HG02610 (cell line): ENCODE results near the gene MAN1B1.
"Not testable (repeated sequence)": the region's sequence is repeated elsewhere in the genome, so short reads cannot be mapped to it uniquely, and the experiment has no call there.

Experiments used
- ATAC-seq: cut with Tn5 transposase; IDR thresholded peaks from one replicate; pipeline ENCODE4 v1.9.1; 2021; ENCODE audit warnings: mild to moderate bottlenecking, moderate library complexity; ENCODE audit not compliant: unreplicated experiment

The MAN1B1 gene

DNA sequence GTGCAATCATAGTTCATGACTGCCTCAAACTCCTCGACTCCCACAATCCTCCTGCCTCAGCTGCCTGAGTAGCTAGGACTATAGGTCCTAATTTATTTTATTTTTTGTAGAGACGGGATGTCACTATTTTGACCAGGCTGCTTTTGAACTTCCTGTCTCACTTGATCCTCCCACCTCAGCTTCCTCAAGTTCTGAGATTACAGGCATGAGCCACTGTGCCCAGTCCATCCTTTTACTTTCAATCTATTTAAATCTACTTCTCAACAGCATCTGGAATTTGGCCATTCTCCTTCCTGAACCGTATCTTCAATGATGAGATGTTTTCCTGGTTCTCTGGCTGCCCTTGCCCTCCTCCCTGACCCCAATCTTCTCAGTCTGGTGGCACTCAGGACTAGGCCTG, 40.0 kb downstream of the MAN1B1 start:
- no peak for ATAC-seq

DNA sequence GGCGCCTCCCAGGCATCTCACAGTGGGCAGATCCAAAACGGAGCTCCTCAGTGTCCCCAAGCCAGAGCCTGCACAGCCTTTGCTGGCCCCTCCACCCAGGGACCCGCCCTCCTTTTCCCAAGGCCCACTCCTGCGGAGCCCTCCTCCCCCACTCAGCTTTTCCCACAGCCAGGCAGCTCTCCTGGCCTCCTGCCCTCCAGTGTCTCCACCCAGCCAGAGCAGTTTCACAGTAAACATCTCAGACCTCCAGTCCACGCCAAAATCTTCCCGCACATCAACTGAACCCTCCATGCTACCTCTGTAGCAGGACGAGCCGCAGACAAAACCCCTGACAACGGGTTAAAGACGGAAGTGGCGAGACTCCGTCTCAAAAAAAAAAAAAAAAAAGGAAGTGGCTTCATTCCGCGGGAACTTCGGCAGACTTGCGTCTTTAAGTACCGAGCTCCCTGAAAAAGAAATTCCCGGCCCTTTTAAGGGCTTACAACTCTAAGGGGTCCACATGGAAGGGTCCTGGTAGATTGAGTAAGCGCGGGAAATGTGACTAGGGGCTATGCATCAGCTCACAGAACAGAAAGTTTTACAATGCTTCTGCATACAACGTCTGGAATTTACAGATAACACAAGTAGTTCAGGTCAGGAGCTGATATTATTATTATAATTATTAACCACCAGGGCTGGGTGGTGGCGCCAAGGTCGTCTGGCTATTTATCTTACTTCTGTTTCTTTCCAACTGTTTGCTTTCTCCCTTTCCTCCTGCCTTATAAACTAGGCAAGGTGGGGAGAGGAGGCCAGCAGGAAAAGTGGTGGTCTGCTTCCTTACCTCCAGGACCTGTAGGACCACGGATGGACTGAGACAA, 40.7 kb downstream of the MAN1B1 start:
- ATAC-seq, result no peak

DNA sequence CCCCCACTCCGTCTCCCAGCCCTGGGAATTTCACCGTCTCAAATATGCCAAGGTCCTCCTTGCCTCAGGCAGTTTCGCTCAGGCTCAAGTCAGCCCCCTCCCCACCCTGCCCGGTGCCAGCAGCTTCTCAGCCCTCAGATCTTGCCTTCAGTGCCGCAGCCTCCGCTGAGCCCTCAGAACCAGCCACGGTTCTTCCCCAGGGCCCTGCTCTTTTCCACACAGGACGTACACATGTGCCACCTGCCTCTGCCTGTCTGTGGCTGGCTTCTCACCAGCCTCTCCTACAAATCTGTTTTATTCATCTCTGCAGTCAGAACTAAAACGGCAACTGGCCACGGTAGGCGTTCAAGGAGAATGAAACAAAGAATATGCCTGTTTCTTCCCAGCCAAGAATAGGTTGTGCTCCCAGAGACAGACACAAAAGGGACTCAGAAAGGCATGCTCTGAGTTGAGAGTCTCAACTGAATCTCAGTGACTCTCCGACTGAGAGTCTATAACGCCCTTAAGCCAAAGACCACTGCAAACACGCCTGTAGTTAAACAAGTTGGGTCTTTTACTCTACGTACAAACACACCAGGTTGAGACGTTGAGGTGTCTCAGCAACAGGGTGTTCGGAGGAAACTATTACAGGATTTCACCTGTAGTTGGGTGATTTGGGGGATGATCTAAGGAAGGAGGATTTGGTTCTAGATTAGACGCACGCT, 41.5 kb downstream of the MAN1B1 start:
- ATAC-seq, result no peak

DNA sequence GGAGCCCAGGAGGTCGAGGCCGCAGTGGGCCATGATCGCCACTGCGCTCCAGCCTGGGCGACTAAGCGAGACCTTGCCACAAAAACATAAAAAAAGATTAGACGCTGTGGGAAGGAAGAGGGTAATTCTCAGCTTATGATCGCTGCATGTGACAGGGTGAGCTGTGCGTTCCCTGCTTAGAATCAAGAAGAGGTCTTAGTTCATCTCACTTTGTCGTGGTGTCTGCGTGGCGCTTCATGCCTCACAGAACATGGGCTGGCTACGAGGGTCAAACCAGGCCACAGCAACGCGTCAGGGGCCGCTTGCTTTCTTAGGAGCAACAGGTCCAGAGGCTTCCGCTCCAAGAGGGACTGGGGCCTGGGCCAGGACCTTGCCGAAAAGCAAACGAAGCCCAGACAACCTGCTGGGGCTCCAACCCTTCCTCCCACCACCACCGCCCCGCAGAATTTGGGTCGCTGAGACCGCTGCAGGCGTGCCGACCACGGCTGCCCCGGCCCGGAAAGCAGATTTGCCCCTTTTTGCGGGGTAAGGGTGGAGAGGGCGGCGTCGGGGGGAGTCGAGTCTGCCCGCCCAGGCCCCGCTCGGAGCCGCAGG, 42.2 kb downstream of the MAN1B1 start:
- ATAC-seq, result no peak

DNA sequence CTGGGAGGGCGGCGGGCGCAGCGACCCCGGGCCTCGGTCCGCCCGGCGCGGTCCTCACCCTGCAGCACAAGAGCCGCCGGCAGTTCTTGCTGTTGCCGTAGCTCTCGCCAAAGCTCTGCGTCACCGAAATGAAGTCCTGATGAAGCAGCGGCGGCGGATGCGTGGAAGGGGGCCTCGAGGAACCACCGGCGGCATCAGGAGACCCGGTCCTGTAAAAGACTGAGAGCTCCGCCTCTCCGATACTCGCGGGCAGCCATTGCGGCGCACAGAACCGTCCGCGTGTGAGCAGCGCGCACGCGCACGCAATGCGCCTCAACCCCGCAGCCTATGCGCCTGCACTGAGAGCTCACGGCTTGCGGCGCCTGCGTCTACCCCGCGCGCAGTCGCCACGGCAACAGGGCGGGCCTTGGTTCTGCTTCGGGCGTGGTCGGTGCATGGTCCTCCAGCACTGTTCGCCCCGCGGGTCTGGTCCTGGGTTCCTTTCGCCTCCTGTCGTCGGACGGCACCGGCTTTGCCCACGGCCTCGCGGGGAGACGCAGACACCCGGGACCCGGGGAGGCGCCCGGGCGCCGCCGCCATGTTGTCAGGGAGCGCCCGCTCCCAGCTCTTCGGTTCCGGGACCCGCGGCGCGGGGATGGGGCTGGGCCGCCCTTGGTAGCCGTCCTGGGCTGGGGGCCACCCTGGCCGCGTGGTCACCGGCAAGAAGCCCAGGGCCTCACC, 42.8 kb downstream of the MAN1B1 start:
- ATAC-seq, result peak; percentile 77

DNA sequence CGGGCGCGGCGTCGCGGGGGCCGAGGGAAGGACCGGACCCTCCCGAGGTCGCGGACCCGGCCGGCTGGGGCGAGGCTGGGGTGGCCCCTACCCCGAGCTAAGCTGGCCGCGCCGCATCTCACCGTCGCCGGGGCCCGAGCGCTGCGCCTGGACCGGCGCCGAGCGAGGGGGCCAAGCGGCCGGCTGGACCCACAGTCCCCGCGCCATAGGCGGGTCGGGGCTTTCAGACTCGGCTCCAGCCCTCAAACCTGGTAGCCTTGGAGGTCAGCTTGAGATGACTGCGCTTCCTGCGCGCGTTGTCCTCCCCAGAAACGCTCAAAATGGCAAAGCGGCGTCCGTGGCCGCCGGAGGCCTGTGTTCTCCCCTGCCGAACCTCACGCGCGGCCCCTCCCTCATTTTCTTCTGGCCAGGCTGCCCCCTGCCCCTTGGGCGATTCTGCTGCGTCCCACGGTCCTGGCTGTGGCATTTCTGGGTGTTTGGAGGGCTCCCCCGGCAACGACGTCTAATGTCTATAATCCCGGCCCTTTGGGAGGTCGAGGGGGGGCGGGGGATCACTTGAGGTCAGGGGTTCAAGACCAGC, 43.5 kb downstream of the MAN1B1 start:
- no peak for ATAC-seq

DNA sequence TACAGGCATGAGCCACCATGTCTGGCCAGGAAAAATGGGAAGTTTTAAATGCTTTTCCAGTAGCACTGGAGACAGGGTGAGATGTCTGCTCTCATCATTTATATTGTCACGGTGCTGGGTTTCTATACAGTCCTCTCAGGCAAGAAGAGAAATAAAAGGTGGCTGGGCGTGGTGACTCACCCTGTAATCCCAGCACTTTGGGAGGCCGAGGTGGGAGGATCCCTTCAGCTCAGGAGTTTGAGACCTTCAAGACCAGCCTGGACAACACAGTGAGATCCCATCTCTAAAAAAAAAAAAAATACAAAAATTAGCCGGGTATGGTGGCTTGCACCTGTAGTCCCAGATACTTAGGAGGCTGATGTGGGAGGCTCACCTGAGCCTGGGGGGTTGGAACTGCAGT, 47.4 kb downstream of the MAN1B1 start:
- ATAC-seq, result no peak

DNA sequence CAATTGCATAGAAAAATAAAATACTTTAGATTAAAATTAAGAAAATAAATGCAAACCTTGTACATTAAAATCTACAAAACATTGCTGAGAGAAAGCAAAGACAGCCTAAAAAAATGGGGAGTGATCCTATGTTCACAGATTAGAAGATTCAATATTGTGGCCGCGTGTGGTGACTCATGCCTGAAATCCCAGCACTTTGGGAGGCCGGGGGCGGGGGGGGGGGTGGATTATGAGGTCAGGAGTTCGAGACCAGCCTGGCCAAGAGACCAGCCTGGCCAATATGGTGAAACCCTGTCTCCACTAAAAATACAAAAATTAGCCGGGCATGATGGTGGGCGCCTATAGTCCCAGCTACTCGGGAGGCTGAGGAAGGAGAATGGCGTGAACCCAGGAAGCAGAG, 48.4 kb downstream of the MAN1B1 start:
- not testable (repeated sequence) for ATAC-seq

DNA sequence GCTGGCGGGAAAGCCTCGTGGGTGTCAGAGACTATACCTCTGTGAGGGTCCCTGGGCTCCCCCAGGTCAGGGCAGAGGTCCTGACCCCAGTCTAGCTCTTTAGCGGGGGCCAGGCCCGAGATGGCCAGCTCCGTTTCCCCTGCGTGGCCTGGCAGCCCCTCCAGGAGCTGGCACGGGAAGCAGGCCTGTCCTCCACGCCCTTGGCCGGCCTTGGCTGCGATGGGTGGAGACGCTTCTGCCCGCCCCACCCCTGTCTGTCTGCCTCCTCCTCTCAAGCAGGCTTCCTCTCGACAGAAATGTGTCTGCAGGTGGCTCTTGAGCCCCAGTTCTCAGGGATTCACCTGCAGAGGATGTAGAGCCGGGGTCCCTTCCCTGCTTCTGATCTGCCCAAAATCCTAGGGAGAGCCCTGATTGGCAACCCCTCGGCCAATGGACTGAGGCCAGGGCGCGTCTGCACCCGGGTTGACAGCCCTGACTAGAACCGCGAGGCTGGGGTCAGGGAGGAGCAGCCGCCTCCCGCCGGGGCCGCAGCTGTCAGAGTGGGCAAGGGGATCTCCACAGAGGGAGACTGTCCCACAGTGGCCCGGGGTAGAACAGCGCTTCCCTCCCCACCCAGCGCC, 49.6 kb downstream of the MAN1B1 start:
- ATAC-seq, result no peak

DNA sequence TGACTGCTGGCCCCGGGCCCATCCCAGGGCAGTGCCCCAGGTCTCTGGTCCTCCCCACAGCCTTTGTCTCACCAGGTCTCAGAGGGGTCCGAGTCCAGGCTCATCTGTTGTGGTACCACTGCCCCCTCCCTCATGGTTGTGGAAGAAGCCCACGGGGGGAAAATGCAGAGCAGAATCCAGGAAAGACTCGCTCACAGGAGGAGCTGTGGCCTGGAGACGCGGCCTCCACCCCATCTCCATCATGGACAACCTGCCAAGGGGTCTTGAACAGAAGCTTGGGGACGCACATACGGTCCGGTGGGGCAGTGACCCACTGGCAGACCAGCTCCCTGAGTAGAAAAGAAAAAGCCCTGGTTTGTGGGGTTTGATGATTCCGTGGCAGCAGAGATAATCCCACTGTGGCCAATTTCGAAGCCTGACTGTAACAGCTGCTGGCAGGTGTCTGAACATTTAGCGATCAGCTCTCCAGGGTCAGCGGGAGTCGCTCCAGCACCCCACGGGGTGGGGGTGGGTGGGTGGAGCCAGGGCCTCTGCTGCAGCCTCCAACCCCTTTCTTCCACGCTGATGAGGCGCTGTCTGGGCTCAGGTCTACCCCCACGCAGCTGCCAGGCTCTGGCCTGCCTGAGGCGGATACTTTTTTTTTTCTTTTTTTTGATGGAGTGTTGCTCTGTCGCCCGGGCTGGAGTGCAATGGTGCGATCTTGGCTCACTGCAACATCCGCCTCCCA, 50.3 kb downstream of the MAN1B1 start:
- no peak for ATAC-seq

DNA sequence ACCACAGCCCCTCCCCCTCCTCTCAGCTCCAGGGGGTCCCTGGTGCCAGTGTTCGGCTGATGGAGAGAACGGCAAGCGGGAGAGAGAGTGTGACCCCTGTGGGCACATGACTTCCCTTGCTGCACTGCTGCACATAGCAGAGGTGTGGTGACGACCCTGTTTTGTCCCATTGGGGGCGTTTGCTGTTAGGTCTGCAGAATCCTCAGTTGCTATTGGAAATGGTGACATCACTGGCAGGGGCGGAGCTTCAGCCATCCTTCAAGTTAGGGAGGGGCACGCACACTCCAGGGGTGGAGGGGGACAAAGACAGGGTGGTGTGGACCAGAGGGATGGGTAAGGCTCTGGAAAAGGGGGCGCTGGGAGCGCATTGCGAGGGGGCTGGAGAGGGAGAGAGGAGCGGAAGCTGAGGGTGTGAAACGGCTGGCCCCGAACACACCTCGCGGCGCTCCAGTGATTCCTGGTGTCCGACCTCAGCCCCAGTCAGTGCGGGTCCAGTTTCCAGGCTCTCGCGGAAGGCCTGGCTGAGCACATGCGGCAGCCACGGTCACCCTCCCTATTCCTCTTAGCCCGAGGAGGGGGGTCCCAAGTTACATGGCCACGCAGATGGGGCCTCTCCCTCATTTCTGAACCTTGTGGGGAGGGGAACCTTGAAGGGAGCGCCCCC, 51.4 kb downstream of the MAN1B1 start:
- no peak for ATAC-seq

DNA sequence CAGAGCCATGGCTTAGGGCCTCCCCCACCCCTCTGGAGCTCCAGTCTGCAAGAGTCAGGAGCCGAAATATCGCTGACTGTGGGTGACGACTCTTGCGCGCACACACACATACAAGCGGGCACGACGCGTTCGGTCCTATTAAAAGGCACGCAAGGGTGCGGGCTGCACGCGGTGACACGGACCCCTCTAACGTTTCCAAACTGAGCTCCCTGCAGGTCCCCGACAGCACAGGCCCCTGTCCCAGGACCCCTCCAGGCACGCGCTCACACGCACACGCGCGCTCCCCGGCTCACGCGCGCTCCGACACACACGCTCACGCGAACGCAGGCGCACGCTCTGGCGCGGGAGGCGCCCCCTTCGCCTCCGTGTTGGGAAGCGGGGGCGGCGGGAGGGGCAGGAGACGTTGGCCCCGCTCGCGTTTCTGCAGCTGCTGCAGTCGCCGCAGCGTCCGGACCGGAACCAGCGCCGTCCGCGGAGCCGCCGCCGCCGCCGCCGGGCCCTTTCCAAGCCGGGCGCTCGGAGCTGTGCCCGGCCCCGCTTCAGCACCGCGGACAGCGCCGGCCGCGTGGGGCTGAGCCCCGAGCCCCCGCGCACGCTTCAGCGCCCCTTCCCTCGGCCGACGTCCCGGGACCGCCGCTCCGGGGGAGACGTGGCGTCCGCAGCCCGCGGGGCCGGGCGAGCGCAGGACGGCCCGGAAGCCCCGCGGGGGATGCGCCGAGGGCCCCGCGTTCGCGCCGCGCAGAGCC, 52.1 kb downstream of the MAN1B1 start, which contains the start of gene GRIN1:
GRIN1 (plus strand) TSS at position 433 of the 746 bp plus-strand sequence. CDS start 333 bp downstream, outside the sequence.
- ATAC-seq, result no peak

DNA sequence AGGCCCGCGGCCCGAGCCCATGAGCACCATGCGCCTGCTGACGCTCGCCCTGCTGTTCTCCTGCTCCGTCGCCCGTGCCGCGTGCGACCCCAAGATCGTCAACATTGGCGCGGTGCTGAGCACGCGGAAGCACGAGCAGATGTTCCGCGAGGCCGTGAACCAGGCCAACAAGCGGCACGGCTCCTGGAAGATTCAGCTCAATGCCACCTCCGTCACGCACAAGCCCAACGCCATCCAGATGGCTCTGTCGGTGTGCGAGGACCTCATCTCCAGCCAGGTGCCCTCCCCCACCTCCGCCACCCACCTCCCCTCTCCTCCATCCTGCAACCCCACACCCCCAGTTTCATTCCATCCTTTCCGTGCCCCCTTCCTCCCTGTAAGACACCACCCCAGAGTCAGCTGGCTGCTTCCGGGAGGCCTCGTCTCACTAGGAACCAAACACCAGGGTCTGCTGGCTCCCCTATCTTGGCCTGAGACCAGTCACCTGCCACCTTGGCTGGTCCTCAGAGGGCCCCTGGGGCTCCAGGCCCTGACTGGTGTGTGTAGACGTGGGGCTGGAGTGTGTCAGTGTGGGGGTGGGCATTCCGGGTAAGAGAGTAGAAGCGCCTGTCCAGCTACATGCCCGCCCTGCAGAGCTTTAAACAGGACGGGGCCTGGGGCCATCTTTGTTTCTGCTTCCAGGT, 52.8 kb downstream of the MAN1B1 start:
- no peak for ATAC-seq

DNA sequence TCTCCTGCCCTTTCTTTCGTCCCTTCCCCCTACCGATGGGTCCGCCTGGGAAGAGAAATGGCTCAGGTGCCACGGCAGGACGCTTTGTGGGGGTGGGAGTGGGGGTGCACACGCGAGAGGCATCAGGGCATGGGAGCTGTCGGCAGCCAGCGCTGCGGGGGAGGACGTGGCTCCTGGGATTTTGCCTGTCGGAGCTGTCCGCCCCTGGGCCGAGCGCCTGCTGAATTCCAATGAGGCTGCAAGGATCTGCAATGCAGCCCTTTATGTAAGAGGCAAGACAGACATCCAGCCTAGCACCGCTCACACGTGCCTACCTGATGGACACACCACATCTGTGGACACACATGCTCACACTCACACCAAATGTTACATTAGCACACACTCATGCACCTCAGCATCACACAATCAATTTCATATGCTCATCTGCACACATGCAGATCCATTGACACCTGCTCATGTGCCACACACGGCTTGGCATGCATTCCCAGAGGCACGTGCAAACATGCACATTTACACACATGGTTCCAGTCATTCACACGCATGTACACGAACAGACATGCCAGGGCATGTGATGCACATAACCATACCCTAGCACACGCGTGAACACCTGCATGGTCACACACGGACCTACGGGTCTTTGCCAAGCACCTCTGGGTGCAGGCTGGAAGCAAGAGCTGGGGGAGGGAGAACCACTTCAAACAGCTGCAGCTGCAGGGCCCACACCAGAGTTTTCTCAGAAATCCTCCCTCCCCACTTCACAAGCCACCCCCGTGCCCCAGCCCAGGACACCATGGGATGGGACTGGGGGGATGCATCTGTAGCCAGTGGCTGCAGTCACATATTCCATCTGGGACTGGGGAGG, 53.6 kb downstream of the MAN1B1 start:
- no peak for ATAC-seq

DNA sequence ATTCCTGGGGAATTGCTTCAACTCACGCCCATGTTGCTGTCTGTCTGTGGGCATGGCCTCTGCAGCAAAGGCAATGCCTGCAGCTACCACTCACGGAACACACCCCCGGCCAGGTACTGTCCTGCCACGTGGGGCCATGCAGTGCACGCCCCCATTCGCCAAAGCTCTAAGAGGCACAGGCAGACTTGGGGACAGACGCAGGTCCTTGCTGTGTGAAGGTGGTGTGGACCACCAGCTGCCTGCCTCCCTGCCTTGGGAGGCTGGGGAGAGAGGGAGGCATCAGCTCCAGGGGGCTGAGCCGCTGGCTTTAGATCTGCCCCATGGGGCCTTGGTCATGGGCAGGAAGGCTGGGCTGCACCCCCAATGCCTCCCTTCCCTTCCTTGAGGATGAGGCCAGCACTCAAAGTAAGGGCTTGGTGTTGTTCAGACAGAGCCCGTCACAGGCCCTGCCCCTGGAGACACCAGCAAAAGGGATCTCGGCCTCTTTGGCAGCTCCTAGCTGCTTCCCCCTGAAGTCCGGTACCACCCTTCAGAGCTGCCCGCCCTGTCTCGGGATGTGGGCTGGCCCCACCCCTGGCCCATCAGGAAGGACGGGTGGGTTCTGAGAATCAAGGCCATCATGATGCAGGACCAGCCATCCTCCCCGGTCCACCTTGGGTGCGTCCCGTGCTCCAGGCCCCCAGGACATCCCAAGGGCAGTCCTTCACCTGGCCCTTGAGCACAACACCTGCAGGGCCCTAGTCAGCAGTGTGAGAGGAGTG, 54.4 kb downstream of the MAN1B1 start:
- ATAC-seq, result no peak
